HFF-Myc (cell line): ENCODE data around the gene ROBO1.

ENCODE experiments used
- DNase-seq: peaks from one replicate; pipeline ENCODE4 v3.0.0-alpha.2; 2011; ENCODE audit warnings: low read depth; ENCODE audit errors: extremely low read depth
- H3K4me3 ChIP-seq: replicated peaks from 2 replicates; pipeline ENCODE4 v1.5.1; 2011; ENCODE audit warnings: low read depth, mild to moderate bottlenecking, control low read depth, low read length
- CTCF ChIP-seq: IDR thresholded peaks from 2 replicates; pipeline ENCODE4 v1.5.1; 2012; ENCODE audit warnings: mild to moderate bottlenecking, low read depth, low read length, control low read depth; ENCODE audit errors: missing control alignments

Gene ROBO1

GRCh38 chr3:79047581-79047980 is 720.2 kb downstream of the ROBO1 start:
- no peak overlapping the region for H3K4me3 ChIP-seq
- no peak for DNase-seq
- TF ChIP-seq CTCF, result no peak

GRCh38 chr3:79041621-79042020 is 726.2 kb downstream of the ROBO1 start:
- no peak for TF ChIP-seq CTCF
- no peak for DNase-seq
- no peak overlapping the region for H3K4me3 ChIP-seq

GRCh38 chr3:79040701-79041100 is 727.1 kb downstream of the ROBO1 start:
- no peak overlapping the region for H3K4me3 ChIP-seq
- no peak for DNase-seq
- no peak for TF ChIP-seq CTCF

GRCh38 chr3:79040091-79040490 is 727.7 kb downstream of the ROBO1 start:
- no peak for DNase-seq
- TF ChIP-seq CTCF, result no peak

GRCh38 chr3:79039192-79039591 is 728.6 kb downstream of the ROBO1 start:
- no peak for DNase-seq
- no peak for TF ChIP-seq CTCF
- no peak overlapping the region for H3K4me3 ChIP-seq

More at GRCh38 chr3:79040091-79040490, 727.7 kb downstream of the ROBO1 start:
- H3K4me3 ChIP-seq, result no peak overlapping the region

GRCh38 chr3:79038636-79039035 is 729.2 kb downstream of the ROBO1 start:
- no peak for DNase-seq
- TF ChIP-seq CTCF, result no peak
- no peak overlapping the region for H3K4me3 ChIP-seq

GRCh38 chr3:79038057-79038456 is 729.7 kb downstream of the ROBO1 start:
- no peak for TF ChIP-seq CTCF
- DNase-seq, result no peak
- no peak overlapping the region for H3K4me3 ChIP-seq
